ENCODE results near the gene MAGI1. TPM values are rescaled to one million over a fixed set of nuclear protein-coding genes. Genes with fewer than 3 reads are reported as not detected.
"Not testable (repeated sequence)": the region's sequence is repeated elsewhere in the genome, so short reads cannot be mapped to it uniquely, and the experiment has no call there.

The MAGI1 gene
- total RNA-seq, 4 donors from 2014 or later, result 42.4 to 71.6 (median 50.2) TPM

DNA sequence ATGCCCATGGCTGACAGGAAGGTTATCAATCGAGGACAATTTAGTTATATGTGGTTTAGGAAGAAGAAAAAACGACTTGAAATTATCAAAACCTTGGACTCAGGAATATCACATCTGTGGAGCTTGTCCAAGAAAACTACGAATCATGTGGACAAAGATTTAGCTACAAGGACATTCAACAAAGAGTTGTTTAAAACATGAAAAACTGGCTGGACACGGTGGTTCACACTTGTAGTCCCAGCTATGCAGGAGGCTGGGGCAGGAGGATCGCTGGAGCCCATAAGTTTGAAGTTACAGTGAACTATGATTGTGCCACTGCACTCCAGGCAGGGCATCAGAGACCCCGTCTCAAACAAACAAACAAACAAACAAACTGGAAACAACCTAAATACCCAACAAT is 142.4 kb downstream of the MAGI1 start:
- no peak for DNase-seq (ENCODE audit: low spot score in 2 of 2)
- TF ChIP-seq POLR2A (IDR thresholded peaks at IDR 0.05), result no peak
- TF ChIP-seq, protein P1, sequence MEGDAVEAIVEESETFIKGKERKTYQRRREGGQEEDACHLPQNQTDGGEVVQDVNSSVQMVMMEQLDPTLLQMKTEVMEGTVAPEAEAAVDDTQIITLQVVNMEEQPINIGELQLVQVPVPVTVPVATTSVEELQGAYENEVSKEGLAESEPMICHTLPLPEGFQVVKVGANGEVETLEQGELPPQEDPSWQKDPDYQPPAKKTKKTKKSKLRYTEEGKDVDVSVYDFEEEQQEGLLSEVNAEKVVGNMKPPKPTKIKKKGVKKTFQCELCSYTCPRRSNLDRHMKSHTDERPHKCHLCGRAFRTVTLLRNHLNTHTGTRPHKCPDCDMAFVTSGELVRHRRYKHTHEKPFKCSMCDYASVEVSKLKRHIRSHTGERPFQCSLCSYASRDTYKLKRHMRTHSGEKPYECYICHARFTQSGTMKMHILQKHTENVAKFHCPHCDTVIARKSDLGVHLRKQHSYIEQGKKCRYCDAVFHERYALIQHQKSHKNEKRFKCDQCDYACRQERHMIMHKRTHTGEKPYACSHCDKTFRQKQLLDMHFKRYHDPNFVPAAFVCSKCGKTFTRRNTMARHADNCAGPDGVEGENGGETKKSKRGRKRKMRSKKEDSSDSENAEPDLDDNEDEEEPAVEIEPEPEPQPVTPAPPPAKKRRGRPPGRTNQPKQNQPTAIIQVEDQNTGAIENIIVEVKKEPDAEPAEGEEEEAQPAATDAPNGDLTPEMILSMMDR (IDR thresholded peaks at IDR 0.05), result no peak
- intact Hi-C loops (cut with DNase I; ENCODE audit: low total_unique reads), result loop anchor here (10.0 kb wide), 1 partner anchor 1692 kb away; no protein-coding TSS in a partner anchor

DNA sequence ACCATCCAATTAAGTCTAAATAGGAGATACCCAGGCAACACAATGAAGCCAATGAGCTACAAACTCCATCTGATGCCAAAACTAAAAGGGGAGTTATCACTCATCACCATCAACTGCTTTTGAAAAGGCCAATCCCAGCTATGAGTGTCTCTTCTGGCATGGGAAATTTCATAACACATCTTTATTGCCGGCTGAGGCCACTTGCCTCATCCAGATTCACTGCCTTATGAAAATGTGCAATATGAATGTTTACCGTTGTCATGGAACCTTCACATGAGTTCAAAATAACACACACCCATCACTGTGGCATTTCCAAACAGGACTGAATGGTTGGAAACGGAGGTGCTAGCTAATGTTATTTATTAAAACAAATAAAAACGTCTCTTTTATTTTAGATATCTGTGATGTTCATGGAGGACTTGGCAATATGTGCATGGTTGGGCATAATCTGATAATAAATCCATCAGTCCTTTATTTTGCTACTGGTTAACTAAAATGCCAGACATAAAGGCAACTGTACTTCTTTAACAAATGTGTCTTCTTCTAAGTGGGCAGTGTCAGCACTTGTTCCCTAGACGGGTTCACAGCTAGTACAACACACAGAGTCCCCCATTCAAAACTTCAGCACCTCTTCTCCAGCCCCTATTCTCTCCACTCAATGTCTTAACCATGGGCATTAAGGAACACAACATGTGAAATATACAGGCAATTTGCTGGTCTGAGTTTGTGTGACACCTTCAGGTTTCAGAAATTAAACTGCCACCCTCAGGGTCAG is 143.9 kb downstream of the MAGI1 start:
- intact Hi-C loops (cut with DNase I; ENCODE audit: low total_unique reads), result loop anchor here (10.0 kb wide), 1 partner anchor 1690 kb away; no protein-coding TSS in a partner anchor
- no peak overlapping the region for H3K4me3 ChIP-seq (ENCODE audit: low read depth, poor library complexity, severe bottlenecking)
- DNase-seq (ENCODE audit: low spot score in 2 of 2), result peak in 1 of 2 donors; percentile 25
- TF ChIP-seq, protein P1 (IDR thresholded peaks at IDR 0.05), result no peak
- no peak for TF ChIP-seq POLR2A (IDR thresholded peaks at IDR 0.05)
- 25 to 29% methylated on average over 5 of the region's 5 CpGs for WGBS, 2 donors

More for the DNA sequence above, 142.4 kb downstream of the MAGI1 start:
- no peak overlapping the region for H3K4me3 ChIP-seq (ENCODE audit: low read depth, poor library complexity, severe bottlenecking)
- 85 to 88% methylated on average over 6 of the region's 6 CpGs for WGBS, 2 donors

DNA sequence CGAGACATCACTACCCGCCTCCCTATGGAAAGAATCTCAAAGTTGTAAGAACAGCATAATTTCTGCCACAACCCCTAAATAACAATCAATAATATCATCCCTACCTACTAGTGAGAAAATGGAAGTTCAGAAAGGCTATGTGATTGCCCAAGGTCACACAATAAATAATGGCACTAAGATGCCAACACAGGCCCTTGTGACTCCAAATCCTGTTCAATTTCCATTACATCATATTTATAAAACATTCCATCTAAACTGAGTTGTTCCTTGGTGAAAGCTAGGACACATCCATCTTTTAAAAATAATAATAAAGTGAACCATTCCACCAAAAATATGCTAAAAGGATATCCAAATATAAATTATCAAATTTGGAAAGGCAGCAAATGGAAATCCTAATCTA is 144.6 kb downstream of the MAGI1 start:
- intact Hi-C loops (cut with DNase I; ENCODE audit: low total_unique reads), result loop anchor here (10.0 kb wide), 1 partner anchor 1689 kb away; no protein-coding TSS in a partner anchor
- no peak for DNase-seq (ENCODE audit: low spot score in 2 of 2)
- no peak overlapping the region for H3K4me3 ChIP-seq (ENCODE audit: low read depth, poor library complexity, severe bottlenecking)
- no peak for TF ChIP-seq POLR2A (IDR thresholded peaks at IDR 0.05)
- TF ChIP-seq, protein P1 (IDR thresholded peaks at IDR 0.05), result no peak
- WGBS, 2 donors, result 73 to 80% methylated on average over 2 of the region's 2 CpGs

DNA sequence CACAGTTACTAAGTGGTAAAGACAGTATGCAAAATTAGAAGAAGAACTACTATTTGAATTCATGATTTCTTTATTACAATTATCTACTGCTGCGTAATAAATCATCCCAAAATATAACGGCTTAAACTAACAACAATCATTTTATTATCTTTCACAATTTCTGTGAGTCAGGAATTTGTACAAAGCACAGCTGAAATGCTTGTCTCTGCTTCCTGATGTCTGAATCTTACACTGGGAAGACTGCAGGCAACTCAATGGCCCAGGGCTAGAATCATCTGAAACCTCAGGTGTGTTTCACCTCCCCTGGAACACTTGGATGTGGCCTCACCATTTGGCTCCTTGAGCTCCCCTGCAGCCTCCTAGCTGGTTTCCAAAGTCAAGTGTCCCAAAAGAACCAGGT is 145.1 kb downstream of the MAGI1 start:
- TF ChIP-seq, protein P1 (IDR thresholded peaks at IDR 0.05), result no peak
- TF ChIP-seq POLR2A (IDR thresholded peaks at IDR 0.05), result no peak
- intact Hi-C loops (cut with DNase I; ENCODE audit: low total_unique reads), result loop anchor here (10.0 kb wide), 1 partner anchor 1689 kb away; no protein-coding TSS in a partner anchor
- WGBS, 2 donors, result 41 to 47% methylated on average over 2 of the region's 2 CpGs

DNA sequence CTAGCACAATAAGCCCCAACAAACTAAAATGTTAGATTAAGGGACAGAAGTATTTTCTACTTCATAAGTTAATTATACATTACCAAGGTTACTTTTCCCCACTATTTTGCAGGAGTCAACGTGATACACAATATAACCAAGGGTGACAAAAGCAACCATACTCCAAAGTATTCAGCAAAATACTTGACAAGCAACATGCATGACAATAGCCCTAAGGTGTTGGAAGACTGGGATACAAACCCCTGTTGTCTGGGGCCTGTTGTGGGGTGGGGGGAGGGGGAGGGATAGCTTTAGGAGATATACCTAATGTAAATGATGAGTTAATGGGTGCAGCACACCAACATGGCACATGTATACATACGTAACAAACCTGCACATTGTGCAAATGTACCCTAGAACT is 147.2 kb downstream of the MAGI1 start:
- 86 to 96% methylated on average over 2 of the region's 2 CpGs for WGBS, 2 donors
- DNase-seq (ENCODE audit: low spot score in 2 of 2); H3K4me3 ChIP-seq (ENCODE audit: low read depth, poor library complexity, severe bottlenecking): not testable (repeated sequence)
- intact Hi-C loops (cut with DNase I; ENCODE audit: low total_unique reads), result loop anchor here (10.0 kb wide), 1 partner anchor 1687 kb away; no protein-coding TSS in a partner anchor

More for the DNA sequence above, 145.1 kb downstream of the MAGI1 start:
- no peak overlapping the region for H3K4me3 ChIP-seq (ENCODE audit: low read depth, poor library complexity, severe bottlenecking)
- DNase-seq (ENCODE audit: low spot score in 2 of 2), result no peak

DNA sequence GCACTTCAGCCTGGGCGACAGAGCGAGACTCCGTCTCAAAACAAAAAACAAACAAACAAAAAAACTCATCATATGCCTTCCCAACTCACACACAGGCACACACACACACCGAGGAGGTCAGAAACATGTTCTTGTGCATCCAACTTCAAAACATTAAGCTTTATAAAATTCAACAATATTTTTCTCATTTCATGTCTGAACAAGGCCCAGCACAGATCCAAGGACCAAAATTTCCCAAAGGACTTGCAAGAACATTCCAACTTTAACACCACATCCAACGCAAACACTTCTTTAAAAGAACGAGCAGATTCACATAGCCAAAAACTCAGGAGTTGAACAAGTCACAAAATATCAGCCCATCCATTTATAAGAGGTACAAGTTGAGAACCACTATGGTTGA is 148.4 kb downstream of the MAGI1 start:
- DNase-seq (ENCODE audit: low spot score in 2 of 2), result no peak
- no peak for TF ChIP-seq POLR2A (IDR thresholded peaks at IDR 0.05)
- TF ChIP-seq, protein P1 (IDR thresholded peaks at IDR 0.05), result no peak
- no peak overlapping the region for H3K4me3 ChIP-seq (ENCODE audit: low read depth, poor library complexity, severe bottlenecking)
- intact Hi-C loops (cut with DNase I; ENCODE audit: low total_unique reads), result loop anchor here (10.0 kb wide), 1 partner anchor 1686 kb away; no protein-coding TSS in a partner anchor
- 81 to 86% methylated on average over 6 of the region's 6 CpGs for WGBS, 2 donors

Measured in lower leg skin (tissue), 4 donors.